ENCODE measurements around the gene MAD2L1BP.

Gene MAD2L1BP

GRCh38 chr6:43610431-43610830, 25.2 kb upstream of the MAD2L1BP start:
- H3K27ac ChIP-seq (ENCODE audit: low read depth, low read length) = no peak overlapping the region
- no peak overlapping the region for H3K9ac ChIP-seq (ENCODE audit: low read length in 5 of 5)
- H3K36me3 ChIP-seq (ENCODE audit: control insufficient read depth in 5 of 5, insufficient read depth in 5 of 5, low read length in 5 of 5) = peaks cover 15 to 33% (median 22%) of the 10 kb centered on the region in 5 donors
- peaks cover 0 to 4% (median 0%) of the 10 kb centered on the region in 5 donors for H3K4me1 ChIP-seq (ENCODE audit: control insufficient read depth in 5 of 5, insufficient read depth in 5 of 5, low read length in 5 of 5)
- no peaks in the 10 kb centered on the region for H3K27me3 ChIP-seq (ENCODE audit: control insufficient read depth in 5 of 5, insufficient read depth in 4 of 5, low read length in 5 of 5)
- no peak overlapping the region for H3K4me3 ChIP-seq (ENCODE audit: low read depth in 1 of 5, low read length in 5 of 5)
- H3K9me3 ChIP-seq (ENCODE audit: control insufficient read depth in 5 of 5, low read length in 5 of 5) = no peaks in the 10 kb centered on the region

- Histone ChIP-seq H3K9ac (ENCODE audit: low read length in 5 of 5) (no peak overlapping the region), H3K4me3 (ENCODE audit: low read depth in 1 of 5, low read length in 5 of 5) (no peak overlapping the region), H3K4me1 (ENCODE audit: control insufficient read depth in 5 of 5, insufficient read depth in 5 of 5, low read length in 5 of 5) (no peaks in the 10 kb centered on the region), H3K9me3 (ENCODE audit: control insufficient read depth in 5 of 5, low read length in 5 of 5) (no peaks in the 10 kb centered on the region), H3K36me3 (ENCODE audit: control insufficient read depth in 5 of 5, insufficient read depth in 5 of 5, low read length in 5 of 5) (peaks cover 15 to 30% (median 20%) of the 10 kb centered on the region in 5 donors), H3K27me3 (ENCODE audit: control insufficient read depth in 5 of 5, insufficient read depth in 4 of 5, low read length in 5 of 5) (no peaks in the 10 kb centered on the region), H3K27ac (ENCODE audit: low read depth, low read length) (no peak overlapping the region)
These were observed 21.8 kb upstream of the MAD2L1BP start for GRCh38 chr6:43613721-43614395.

- H3K4me3 ChIP-seq (ENCODE audit: low read depth in 1 of 5, low read length in 5 of 5) = no peak overlapping the region
- peaks cover 16 to 34% (median 22%) of the 10 kb centered on the region in 5 donors for H3K36me3 ChIP-seq (ENCODE audit: control insufficient read depth in 5 of 5, insufficient read depth in 5 of 5, low read length in 5 of 5)
- no peak overlapping the region for H3K27ac ChIP-seq (ENCODE audit: low read depth, low read length)
- H3K9me3 ChIP-seq (ENCODE audit: control insufficient read depth in 5 of 5, low read length in 5 of 5) = no peaks in the 10 kb centered on the region
- no peaks in the 10 kb centered on the region for H3K27me3 ChIP-seq (ENCODE audit: control insufficient read depth in 5 of 5, insufficient read depth in 4 of 5, low read length in 5 of 5)
- no peaks in the 10 kb centered on the region for H3K4me1 ChIP-seq (ENCODE audit: control insufficient read depth in 5 of 5, insufficient read depth in 5 of 5, low read length in 5 of 5)
- no peak overlapping the region for H3K9ac ChIP-seq (ENCODE audit: low read length in 5 of 5)
These were observed 21.3 kb upstream of the MAD2L1BP start for GRCh38 chr6:43614396-43614730.

- peaks cover 14 to 46% (median 34%) of the 10 kb centered on the region in 5 donors for H3K36me3 ChIP-seq (ENCODE audit: control insufficient read depth in 5 of 5, insufficient read depth in 5 of 5, low read length in 5 of 5)
- H3K9ac ChIP-seq (ENCODE audit: low read length in 5 of 5) = no peak overlapping the region
- H3K9me3 ChIP-seq (ENCODE audit: control insufficient read depth in 5 of 5, low read length in 5 of 5) = no peaks in the 10 kb centered on the region
- H3K4me3 ChIP-seq (ENCODE audit: low read depth in 1 of 5, low read length in 5 of 5) = no peak overlapping the region
- H3K27me3 ChIP-seq (ENCODE audit: control insufficient read depth in 5 of 5, insufficient read depth in 4 of 5, low read length in 5 of 5) = no peaks in the 10 kb centered on the region
- no peaks in the 10 kb centered on the region for H3K4me1 ChIP-seq (ENCODE audit: control insufficient read depth in 5 of 5, insufficient read depth in 5 of 5, low read length in 5 of 5)
- H3K27ac ChIP-seq (ENCODE audit: low read depth, low read length) = no peak overlapping the region
These were observed 18.7 kb upstream of the MAD2L1BP start for GRCh38 chr6:43616725-43617472.

DNA sequence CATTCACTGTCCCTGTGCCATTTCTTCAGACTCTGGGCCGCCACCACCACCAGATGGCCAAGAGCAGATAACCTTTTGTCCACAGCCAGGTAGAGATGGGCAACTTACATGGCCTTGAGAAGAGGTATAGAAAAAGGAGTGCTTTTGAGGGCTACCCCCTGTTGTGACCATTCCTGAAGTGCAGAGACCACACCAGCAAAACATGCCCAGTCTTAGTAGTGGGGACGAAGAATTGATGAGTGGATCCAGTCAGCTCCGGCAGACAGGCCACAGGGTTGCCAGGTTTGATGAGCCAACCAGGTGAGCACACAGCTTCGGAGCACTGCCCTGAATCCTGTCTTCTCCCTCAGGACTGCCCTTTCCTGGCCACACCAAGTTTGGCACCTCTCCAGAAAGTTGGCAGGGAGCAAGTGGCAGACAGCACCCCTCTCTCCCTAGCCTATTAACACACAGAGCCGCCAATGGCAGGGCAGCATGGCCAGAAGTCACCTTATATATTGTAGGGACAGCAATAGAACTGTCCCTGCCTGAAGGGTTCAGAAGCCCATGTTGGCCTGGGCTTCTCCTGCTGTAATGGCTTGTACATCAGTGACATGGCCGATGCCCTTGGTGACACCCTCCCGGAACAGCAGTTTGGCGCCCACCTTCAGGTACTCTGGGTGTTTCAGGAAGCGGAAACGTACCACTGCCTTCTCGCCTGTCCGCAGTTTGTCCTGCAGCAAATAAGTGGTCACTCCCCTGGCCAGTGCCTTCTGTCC, 14.4 kb upstream of the MAD2L1BP start:
- Histone ChIP-seq H3K4me1 (ENCODE audit: control insufficient read depth in 5 of 5, insufficient read depth in 5 of 5, low read length in 5 of 5) (peaks cover 1 to 6% (median 4%) of the 10 kb centered on the region in 5 donors), H3K36me3 (ENCODE audit: control insufficient read depth in 5 of 5, insufficient read depth in 5 of 5, low read length in 5 of 5) (peaks cover 6 to 73% (median 65%) of the 10 kb centered on the region in 5 donors), H3K9me3 (ENCODE audit: control insufficient read depth in 5 of 5, low read length in 5 of 5) (no peaks in the 10 kb centered on the region), H3K4me3 (ENCODE audit: low read depth in 1 of 5, low read length in 5 of 5) (no peak overlapping the region), H3K27me3 (ENCODE audit: control insufficient read depth in 5 of 5, insufficient read depth in 4 of 5, low read length in 5 of 5) (no peaks in the 10 kb centered on the region), H3K9ac (ENCODE audit: low read length in 5 of 5) (no peak overlapping the region), H3K27ac (ENCODE audit: low read depth, low read length) (no peak overlapping the region)

DNA sequence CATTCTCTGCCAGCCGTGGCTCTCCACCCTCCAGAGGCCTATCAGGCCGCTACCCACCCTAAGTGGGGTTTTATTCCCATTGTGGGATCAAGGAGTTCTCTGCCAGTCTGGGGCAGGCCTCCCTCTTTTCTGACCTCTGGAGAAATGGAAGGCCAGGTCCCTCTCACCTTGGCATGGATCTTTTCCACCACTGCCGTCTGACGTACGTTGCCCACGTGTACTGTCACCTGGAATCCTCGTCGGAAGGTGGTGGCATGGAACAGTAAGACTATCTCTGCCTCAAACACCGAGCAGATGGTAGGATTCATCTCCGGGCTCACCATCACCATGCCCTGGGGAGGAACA, 13.8 kb upstream of the MAD2L1BP start:
- H3K9ac ChIP-seq (ENCODE audit: low read length in 5 of 5) = no peak overlapping the region
- H3K27ac ChIP-seq (ENCODE audit: low read depth, low read length) = no peak overlapping the region
- no peaks in the 10 kb centered on the region for H3K27me3 ChIP-seq (ENCODE audit: control insufficient read depth in 5 of 5, insufficient read depth in 4 of 5, low read length in 5 of 5)
- peaks cover 3 to 12% (median 8%) of the 10 kb centered on the region in 5 donors for H3K4me1 ChIP-seq (ENCODE audit: control insufficient read depth in 5 of 5, insufficient read depth in 5 of 5, low read length in 5 of 5)
- no peak overlapping the region for H3K4me3 ChIP-seq (ENCODE audit: low read depth in 1 of 5, low read length in 5 of 5)
- no peaks in the 10 kb centered on the region for H3K9me3 ChIP-seq (ENCODE audit: control insufficient read depth in 5 of 5, low read length in 5 of 5)
- peaks cover 6 to 75% (median 67%) of the 10 kb centered on the region in 5 donors for H3K36me3 ChIP-seq (ENCODE audit: control insufficient read depth in 5 of 5, insufficient read depth in 5 of 5, low read length in 5 of 5)

GRCh38 chr6:43622541-43622940, 13.1 kb upstream of the MAD2L1BP start:
- peaks cover 6 to 75% (median 67%) of the 10 kb centered on the region in 5 donors for H3K36me3 ChIP-seq (ENCODE audit: control insufficient read depth in 5 of 5, insufficient read depth in 5 of 5, low read length in 5 of 5)
- no peaks in the 10 kb centered on the region for H3K9me3 ChIP-seq (ENCODE audit: control insufficient read depth in 5 of 5, low read length in 5 of 5)
- peaks cover 9 to 19% (median 15%) of the 10 kb centered on the region in 5 donors for H3K4me1 ChIP-seq (ENCODE audit: control insufficient read depth in 5 of 5, insufficient read depth in 5 of 5, low read length in 5 of 5)
- no peaks in the 10 kb centered on the region for H3K27me3 ChIP-seq (ENCODE audit: control insufficient read depth in 5 of 5, insufficient read depth in 4 of 5, low read length in 5 of 5)
- no peak overlapping the region for H3K27ac ChIP-seq (ENCODE audit: low read depth, low read length)
- no peak overlapping the region for H3K4me3 ChIP-seq (ENCODE audit: low read depth in 1 of 5, low read length in 5 of 5)
- no peak overlapping the region for H3K9ac ChIP-seq (ENCODE audit: low read length in 5 of 5)

DNA sequence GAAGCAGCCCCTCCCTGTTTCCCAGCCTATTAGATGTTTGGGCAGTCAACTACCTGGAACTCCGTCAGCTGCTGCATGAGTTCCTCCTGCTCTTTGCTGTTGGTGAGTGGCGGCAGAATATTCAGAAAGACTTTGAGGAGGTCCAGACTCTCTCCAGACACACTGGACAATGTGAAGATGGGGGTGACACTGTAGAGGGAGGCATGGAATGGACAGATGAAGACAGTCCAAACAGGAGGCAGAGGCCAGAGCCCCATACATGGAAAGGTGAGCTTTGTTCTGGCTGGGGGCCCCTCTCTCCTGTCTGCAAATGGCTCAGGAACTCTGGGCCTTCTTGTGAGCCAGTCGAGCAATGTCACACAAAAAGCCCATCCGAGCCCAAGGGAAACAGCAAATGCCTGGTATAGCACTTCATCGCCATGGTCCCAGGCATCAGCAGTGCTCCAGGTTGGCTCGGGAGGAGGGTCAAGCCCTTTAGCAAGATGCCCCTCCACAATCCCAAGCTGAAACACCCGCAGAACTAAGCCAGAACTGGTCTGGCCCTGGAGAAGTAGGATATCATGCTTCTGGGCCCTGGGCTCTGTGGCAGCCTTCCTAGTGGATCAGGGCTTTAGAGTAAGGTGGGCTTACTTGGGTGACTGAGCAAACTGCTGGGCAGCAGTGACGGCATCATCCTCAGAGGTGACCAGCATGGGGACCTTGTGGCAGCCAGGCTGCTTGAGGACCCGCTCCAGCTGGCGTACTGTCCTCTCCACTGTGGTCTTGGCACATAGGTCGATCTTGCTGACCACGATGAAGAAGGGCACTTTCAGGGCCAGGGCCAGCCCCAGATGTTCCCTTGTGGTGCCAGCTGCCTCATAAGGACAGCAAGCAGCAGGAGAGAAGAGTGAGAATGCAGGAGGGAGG, 11.5 kb upstream of the MAD2L1BP start:
- Histone ChIP-seq H3K9ac (ENCODE audit: low read length in 5 of 5) (peak overlapping the region in 1 of 5 donors; percentile 2), H3K27me3 (ENCODE audit: control insufficient read depth in 5 of 5, insufficient read depth in 4 of 5, low read length in 5 of 5) (peaks cover 0 to under 1% (median 0%) of the 10 kb centered on the region in 5 donors), H3K9me3 (ENCODE audit: control insufficient read depth in 5 of 5, low read length in 5 of 5) (no peaks in the 10 kb centered on the region), H3K4me3 (ENCODE audit: low read depth in 1 of 5, low read length in 5 of 5) (no peak overlapping the region), H3K27ac (ENCODE audit: low read depth, low read length) (no peak overlapping the region), H3K4me1 (ENCODE audit: control insufficient read depth in 5 of 5, insufficient read depth in 5 of 5, low read length in 5 of 5) (peaks cover 12 to 30% (median 27%) of the 10 kb centered on the region in 5 donors), H3K36me3 (ENCODE audit: control insufficient read depth in 5 of 5, insufficient read depth in 5 of 5, low read length in 5 of 5) (peaks cover 6 to 73% (median 65%) of the 10 kb centered on the region in 5 donors)

DNA sequence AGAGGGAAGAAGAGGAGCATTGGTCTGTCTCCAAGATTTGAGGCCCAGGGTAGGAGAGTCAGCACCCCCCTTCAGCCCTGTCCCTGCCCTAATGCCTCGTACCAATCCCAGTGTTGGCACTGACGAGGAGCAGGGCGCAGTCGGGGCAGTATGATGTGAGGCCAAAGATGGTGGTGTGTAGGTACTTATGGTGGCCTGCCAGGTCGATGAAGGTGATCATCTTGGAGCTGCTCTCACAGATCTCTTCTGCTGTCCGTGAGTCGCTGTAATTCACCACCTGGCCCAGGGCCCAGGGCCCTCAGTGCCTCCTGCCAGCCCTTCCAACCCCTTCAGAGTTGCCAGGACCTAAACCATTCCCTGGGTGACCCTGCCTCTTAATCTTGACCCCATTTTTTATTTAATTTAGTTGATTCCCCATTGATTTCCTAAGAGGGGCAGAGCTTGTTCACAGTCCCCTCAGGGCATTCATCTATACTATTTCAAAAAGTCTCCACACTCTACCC, 10.8 kb upstream of the MAD2L1BP start:
- no peak overlapping the region for H3K4me3 ChIP-seq (ENCODE audit: low read depth in 1 of 5, low read length in 5 of 5)

More for the DNA sequence above, 10.8 kb upstream of the MAD2L1BP start:
- Histone ChIP-seq H3K27ac (ENCODE audit: low read depth, low read length) (no peak overlapping the region), H3K9me3 (ENCODE audit: control insufficient read depth in 5 of 5, low read length in 5 of 5) (no peaks in the 10 kb centered on the region), H3K36me3 (ENCODE audit: control insufficient read depth in 5 of 5, insufficient read depth in 5 of 5, low read length in 5 of 5) (peaks cover under 1 to 67% (median 64%) of the 10 kb centered on the region in 5 donors), H3K9ac (ENCODE audit: low read length in 5 of 5) (peak overlapping the region in 2 of 5 donors; percentile 2 to 9), H3K4me1 (ENCODE audit: control insufficient read depth in 5 of 5, insufficient read depth in 5 of 5, low read length in 5 of 5) (peaks cover 16 to 36% (median 32%) of the 10 kb centered on the region in 5 donors), H3K27me3 (ENCODE audit: control insufficient read depth in 5 of 5, insufficient read depth in 4 of 5, low read length in 5 of 5) (peaks cover 0 to 4% (median 0%) of the 10 kb centered on the region in 5 donors)

Measured in subcutaneous abdominal adipose tissue (tissue), 5 donors.